Measurements from ENCODE around the gene C16orf96.

- TF ChIP-seq FOXM1 (IDR thresholded peaks at IDR 0.05; ENCODE audit: borderline replicate concordance, low read depth) (no peak), REST (IDR thresholded peaks at IDR 0.05; ENCODE audit: low read depth) (no peak), CEBPB (IDR thresholded peaks at IDR 0.05) (no peak), YY1 (IDR thresholded peaks at IDR 0.05; ENCODE audit: low read depth) (no peak), EGR1 (IDR thresholded peaks at IDR 0.05) (no peak), EP300 (IDR thresholded peaks at IDR 0.05; ENCODE audit: borderline replicate concordance) (no peak), TAF1 (IDR thresholded peaks at IDR 0.05; ENCODE audit: low read depth) (no peak), TCF12 (IDR thresholded peaks at IDR 0.05; ENCODE audit: low read depth) (no peak), CREB1 (IDR thresholded peaks at IDR 0.05; ENCODE audit: low read depth) (no peak), RAD21 (IDR thresholded peaks at IDR 0.05; ENCODE audit: low read depth) (no peak), USF1 (IDR thresholded peaks at IDR 0.05) (no peak), TEAD4 (IDR thresholded peaks at IDR 0.05) (no peak), ZBTB7A (IDR thresholded peaks at IDR 0.05; ENCODE audit: low read depth) (no peak)
- TF ChIP-seq, protein P1, sequence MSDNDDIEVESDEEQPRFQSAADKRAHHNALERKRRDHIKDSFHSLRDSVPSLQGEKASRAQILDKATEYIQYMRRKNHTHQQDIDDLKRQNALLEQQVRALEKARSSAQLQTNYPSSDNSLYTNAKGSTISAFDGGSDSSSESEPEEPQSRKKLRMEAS (IDR thresholded peaks at IDR 0.05): no peak
These were observed 78.6 kb downstream of the C16orf96 start for GRCh38 chr16:4634768-4635167.
